IgD-negative memory B cell (primary cell): ENCODE data around the gene APPBP2. TPM values are rescaled to one million over a fixed set of nuclear protein-coding genes. Genes with fewer than 3 reads are reported as not detected.
"Not testable (repeated sequence)": the region's sequence is repeated elsewhere in the genome, so short reads cannot be mapped to it uniquely, and the experiment has no call there.

Experiments used
- H3K27ac Mint-ChIP-seq, 3 donors: one replicate each; pipeline ENCODE4 v1.8.0; 2020 to 2022; ENCODE audit warnings: mild to moderate bottlenecking in 3 of 3, mixed read lengths in 3 of 3, moderate library complexity in 1 of 3
- H3K27me3 Mint-ChIP-seq: one replicate; pipeline ENCODE4 v1.8.0; 2021; ENCODE audit warnings: mixed read lengths
- H3K36me3 Mint-ChIP-seq: one replicate; pipeline ENCODE4 v1.8.0; 2020; ENCODE audit warnings: mild to moderate bottlenecking, mixed read lengths
- H3K4me1 Mint-ChIP-seq, 3 donors: one replicate each; pipeline ENCODE4 v1.8.0; 2020 to 2022; ENCODE audit warnings: mixed read lengths in 3 of 3, mild to moderate bottlenecking in 1 of 3
- H3K4me3 Mint-ChIP-seq, 4 donors: one replicate each; pipeline ENCODE4 v1.8.0; 2020 to 2022; ENCODE audit warnings: mild to moderate bottlenecking in 4 of 4, mixed read lengths in 4 of 4, moderate library complexity in 3 of 4
- H3K9me3 Mint-ChIP-seq, 3 donors: one replicate each; pipeline ENCODE4 v1.8.0; 2020 to 2021; ENCODE audit warnings: mixed read lengths in 3 of 3, mild to moderate bottlenecking in 1 of 3
- polyA plus RNA-seq: library from polyadenylated mRNA; unstranded; fragments of 300-500 nt; fragmentation: Illumina TruSeq; gene quantifications from one replicate; pipeline ENCODE4 v1.2.3, GENCODE V29; 2021

APPBP2 gene
- polyA plus RNA-seq, 1 donor from 2014 or later = 24.4 TPM

DNA sequence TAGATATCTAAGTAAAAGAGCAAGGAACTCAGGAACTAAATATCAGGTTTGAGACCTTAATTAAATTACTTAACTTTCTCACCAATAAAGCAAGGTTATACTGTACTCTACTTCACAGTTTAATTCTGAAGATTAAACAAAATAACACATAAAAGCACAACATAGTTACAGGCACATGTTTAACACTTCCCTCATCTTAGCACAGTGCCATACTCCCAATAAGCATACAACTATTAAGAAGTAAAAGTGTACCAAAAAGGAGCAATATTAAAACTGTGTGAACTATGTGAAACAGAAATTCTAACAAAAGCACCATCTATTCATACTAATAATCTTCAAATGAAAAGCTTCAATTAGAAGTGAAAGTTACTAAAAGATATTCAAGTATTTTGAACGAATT lies 2.2 kb downstream of the APPBP2 start:
- no peaks in the 10 kb centered on the region for H3K27me3 Mint-ChIP-seq

DNA sequence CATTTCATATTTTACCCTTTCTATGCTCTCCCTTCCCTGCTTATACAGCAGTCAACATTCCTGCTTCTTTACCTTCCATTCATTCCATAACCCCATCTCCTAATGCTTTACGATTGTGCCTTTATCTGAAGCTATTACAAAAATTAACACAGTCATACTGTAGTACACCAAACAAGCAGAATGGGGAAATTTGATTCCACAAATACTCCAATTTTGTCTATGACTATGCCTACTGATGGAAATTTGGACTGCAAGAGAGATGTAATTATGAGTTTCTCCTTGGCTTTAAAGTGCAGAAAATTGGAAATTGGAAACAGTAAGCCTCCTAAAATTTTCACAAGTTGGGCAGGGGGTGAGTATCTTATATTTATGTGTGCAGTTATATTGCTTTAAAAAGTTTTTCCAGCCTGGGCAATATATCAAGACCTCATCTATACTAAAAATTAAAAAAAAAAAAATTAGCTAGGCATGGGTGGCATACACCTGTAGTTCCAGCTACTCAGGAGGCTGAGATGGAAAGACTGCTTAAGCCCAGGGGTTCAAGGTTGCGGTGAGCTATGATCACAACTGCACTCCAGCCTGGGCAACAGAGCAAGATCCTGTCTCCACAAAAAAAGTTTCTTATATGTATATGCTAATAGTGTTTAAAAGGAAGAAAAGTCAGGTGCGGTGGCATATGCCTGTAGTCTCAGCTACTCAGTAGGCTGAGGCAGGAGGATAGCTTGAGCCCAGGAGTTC lies 3.0 kb downstream of the APPBP2 start:
- peak overlapping the region in 2 of 4 donors; percentile 9 to 25 for H3K4me3 Mint-ChIP-seq
- no peaks in the 10 kb centered on the region for H3K9me3 Mint-ChIP-seq
- H3K4me1 Mint-ChIP-seq = peaks cover 36 to 43% (median 42%) of the 10 kb centered on the region in 3 donors
- no peak overlapping the region for H3K27ac Mint-ChIP-seq
- no peaks in the 10 kb centered on the region for H3K36me3 Mint-ChIP-seq
- H3K27me3 Mint-ChIP-seq = no peaks in the 10 kb centered on the region

More for the DNA sequence above, 2.2 kb downstream of the APPBP2 start:
- Mint-ChIP-seq H3K27ac (peak overlapping the region in 1 of 3 donors; percentile 94), H3K4me3 (peak overlapping the region; percentile 57 to 100 (median 99)), H3K4me1 (peaks cover 34 to 43% (median 42%) of the 10 kb centered on the region in 3 donors), H3K36me3 (no peaks in the 10 kb centered on the region), H3K9me3 (no peaks in the 10 kb centered on the region)

DNA sequence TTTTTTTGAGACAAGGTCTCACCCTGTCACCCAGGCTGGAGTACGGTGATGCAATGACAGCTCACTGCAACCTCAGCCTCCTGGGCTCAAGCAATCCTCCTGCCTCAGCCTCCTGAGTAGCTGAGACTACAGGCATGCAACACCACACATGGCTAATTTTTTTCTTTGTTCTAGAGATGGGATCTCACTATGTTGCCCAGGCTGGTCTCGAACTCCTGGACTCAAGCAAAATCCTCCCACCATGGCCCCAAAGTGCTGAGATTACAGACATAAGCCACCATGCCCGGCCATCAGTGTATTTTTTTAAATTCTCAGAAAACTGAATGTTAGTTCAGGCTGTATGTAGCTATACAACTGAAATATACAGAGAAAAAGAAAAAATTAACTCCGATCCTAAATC lies 6.2 kb downstream of the APPBP2 start:
- no peak overlapping the region for H3K4me3 Mint-ChIP-seq
- peaks cover 24 to 37% (median 30%) of the 10 kb centered on the region in 3 donors for H3K4me1 Mint-ChIP-seq
- no peak overlapping the region for H3K27ac Mint-ChIP-seq
- H3K27me3 Mint-ChIP-seq = no peaks in the 10 kb centered on the region
- H3K9me3 Mint-ChIP-seq = no peaks in the 10 kb centered on the region
- no peaks in the 10 kb centered on the region for H3K36me3 Mint-ChIP-seq

DNA sequence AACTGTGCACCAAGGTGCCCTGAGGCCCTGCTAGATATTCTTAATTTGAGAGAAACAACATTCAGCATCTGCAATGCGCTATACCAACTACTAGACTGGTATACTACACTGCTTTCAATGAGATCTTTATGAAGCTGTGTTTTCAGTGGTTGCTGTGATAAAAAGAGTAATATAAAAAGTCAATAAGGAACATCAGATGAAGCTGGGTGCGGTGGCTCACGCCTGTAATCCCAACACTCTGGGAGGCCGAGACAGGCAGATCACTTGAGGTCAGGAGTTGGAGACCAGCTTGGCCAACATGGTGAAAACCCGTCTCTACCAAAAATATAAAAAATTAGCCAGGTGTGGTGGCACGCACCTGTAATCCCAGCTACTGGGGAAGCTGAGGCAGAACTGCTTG lies 10.4 kb downstream of the APPBP2 start:
- Mint-ChIP-seq H3K4me1 (peaks cover 6 to 24% (median 9%) of the 10 kb centered on the region in 3 donors), H3K27ac (peak overlapping the region in 1 of 3 donors; percentile 43)
- not testable (repeated sequence) for H3K9me3 Mint-ChIP-seq, H3K27me3 Mint-ChIP-seq, H3K4me3 Mint-ChIP-seq, H3K36me3 Mint-ChIP-seq

DNA sequence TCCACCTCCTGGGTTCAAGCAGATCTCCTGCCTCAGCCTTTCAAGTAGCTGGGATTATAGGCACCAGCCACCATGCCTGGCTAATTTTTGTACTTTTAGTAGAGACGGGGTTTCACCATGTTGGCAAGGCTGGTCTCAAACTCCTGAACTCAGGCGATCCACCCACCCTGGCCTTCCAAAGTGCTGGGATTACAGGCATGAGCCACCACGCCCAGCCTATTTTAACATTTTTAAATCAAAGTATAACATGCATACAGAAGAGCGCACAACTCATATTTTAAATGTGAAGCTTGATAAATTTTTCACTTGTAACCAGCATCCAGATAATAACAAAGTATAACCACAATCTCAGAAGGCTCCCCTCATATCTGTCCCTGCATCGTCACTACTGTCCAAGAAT lies 10.8 kb downstream of the APPBP2 start:
- Mint-ChIP-seq H3K4me1 (peaks cover 6 to 24% (median 7%) of the 10 kb centered on the region in 3 donors), H3K27ac (peak overlapping the region in 1 of 3 donors; percentile 43)
- H3K36me3 Mint-ChIP-seq, H3K27me3 Mint-ChIP-seq, H3K9me3 Mint-ChIP-seq, H3K4me3 Mint-ChIP-seq: not testable (repeated sequence)

DNA sequence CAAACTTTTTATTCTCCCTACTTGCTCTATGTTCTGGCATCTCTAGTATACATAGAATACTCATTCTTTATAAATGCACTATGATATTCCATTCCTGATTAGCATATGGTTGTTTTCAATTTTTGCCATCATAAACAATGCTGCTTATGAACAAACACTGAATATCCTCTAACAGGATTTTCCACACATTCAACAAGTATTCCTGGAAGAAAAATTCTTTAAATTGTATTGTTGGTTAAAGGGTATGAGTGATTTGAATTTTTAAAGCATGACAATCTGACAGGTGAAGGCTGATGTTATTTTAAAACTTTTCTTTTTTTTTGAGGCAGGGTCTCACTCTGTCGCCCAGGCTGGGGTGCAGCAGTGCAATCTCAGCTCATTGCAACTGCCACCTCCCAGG lies 11.5 kb downstream of the APPBP2 start:
- Mint-ChIP-seq H3K9me3 (no peaks in the 10 kb centered on the region), H3K4me1 (peaks cover 6 to 24% (median 7%) of the 10 kb centered on the region in 3 donors), H3K36me3 (peaks cover 8% of the 10 kb centered on the region), H3K27me3 (no peaks in the 10 kb centered on the region), H3K27ac (no peak overlapping the region), H3K4me3 (no peak overlapping the region)

DNA sequence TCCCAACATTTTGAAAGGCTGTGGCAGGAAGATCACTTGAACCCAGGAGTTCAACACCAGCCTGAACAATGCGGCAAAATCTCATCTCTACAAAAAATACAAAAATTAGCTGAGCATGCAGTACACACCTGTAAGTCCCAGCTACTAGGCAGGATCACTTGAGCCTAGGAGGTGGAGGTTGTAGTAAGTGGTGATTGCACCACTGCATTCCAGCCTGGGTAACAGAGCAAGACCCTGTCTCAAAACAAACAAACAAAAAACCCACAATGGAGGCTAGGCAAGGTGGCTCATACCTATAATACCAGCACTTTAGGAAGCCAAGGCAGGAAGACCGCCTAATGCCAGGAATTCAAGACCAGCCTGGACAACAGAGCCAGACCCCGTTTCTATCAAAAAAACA lies 12.0 kb downstream of the APPBP2 start:
- Mint-ChIP-seq H3K4me3 (no peak overlapping the region), H3K4me1 (peaks cover 6 to 24% (median 7%) of the 10 kb centered on the region in 3 donors), H3K9me3 (no peaks in the 10 kb centered on the region), H3K27me3 (no peaks in the 10 kb centered on the region), H3K36me3 (peaks cover 8% of the 10 kb centered on the region), H3K27ac (no peak overlapping the region)

DNA sequence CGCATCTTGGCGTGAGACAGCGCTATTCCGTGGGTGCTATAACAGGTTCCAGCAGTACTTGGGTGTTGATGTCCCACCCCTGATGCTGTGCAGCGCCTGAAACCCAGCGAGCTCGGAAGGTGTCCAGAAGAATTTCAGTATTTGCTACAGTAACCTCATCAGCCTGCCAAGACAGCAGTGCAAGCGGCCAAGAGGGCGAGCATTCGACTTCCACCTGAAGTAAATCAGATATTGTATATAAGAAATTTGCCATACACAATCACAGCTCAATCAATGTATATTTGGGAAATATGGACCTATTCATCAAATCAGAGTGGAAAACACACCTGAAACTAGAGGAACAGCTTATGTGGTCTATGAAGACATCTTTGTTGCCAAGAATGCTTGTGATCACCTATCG lies 13.0 kb downstream of the APPBP2 start:
- no peaks in the 10 kb centered on the region for H3K9me3 Mint-ChIP-seq
- H3K4me3 Mint-ChIP-seq = no peak overlapping the region
- H3K4me1 Mint-ChIP-seq = peaks cover 6 to 28% (median 8%) of the 10 kb centered on the region in 3 donors
- H3K36me3 Mint-ChIP-seq = peaks cover 8% of the 10 kb centered on the region
- H3K27me3 Mint-ChIP-seq = no peaks in the 10 kb centered on the region
- no peak overlapping the region for H3K27ac Mint-ChIP-seq

DNA sequence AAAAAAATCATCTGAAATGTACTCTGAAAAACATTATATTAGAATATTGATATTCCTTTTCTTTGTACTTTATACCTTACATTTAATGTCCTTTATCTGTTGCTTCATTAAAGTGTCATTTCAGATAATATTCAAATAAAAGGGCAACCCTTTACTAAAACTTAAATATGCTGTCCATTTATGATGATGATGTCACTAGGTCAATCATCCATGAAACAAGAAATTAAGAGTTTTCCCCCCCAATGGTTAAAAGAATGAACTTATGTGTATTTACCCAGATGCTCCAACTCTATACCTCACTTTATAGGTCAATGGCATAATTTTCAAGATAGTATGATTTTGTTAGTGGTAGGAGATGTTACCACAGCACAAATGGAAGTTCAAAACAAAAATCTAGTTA lies 15.3 kb downstream of the APPBP2 start:
- peaks cover 8% of the 10 kb centered on the region for H3K36me3 Mint-ChIP-seq
- peaks cover 12 to 22% (median 13%) of the 10 kb centered on the region in 3 donors for H3K4me1 Mint-ChIP-seq
- no peaks in the 10 kb centered on the region for H3K27me3 Mint-ChIP-seq
- no peak overlapping the region for H3K4me3 Mint-ChIP-seq
- no peak overlapping the region for H3K27ac Mint-ChIP-seq
- H3K9me3 Mint-ChIP-seq = no peaks in the 10 kb centered on the region

DNA sequence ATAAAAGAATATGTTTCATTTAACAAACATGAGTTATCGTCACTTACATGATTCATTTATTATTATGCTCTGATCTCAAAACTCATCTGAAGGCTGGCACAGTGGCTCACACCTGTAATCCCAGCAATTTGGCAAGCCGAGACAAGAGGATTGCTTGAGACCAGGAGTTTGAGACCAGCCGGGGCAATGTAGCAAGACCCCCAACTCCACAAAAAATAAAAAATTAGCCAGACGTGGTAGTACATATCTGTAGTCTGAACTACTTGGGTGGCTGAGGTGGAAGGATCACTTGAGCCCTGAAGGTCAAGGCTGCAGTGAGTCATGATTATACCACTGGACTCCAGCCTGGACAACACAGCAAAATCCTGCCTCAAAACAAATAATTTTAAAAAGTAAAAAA lies 16.0 kb downstream of the APPBP2 start:
- Mint-ChIP-seq H3K27me3 (no peaks in the 10 kb centered on the region), H3K36me3 (peaks cover 8% of the 10 kb centered on the region), H3K27ac (no peak overlapping the region), H3K4me3 (no peak overlapping the region), H3K9me3 (no peaks in the 10 kb centered on the region), H3K4me1 (peaks cover 9 to 22% (median 12%) of the 10 kb centered on the region in 3 donors)

DNA sequence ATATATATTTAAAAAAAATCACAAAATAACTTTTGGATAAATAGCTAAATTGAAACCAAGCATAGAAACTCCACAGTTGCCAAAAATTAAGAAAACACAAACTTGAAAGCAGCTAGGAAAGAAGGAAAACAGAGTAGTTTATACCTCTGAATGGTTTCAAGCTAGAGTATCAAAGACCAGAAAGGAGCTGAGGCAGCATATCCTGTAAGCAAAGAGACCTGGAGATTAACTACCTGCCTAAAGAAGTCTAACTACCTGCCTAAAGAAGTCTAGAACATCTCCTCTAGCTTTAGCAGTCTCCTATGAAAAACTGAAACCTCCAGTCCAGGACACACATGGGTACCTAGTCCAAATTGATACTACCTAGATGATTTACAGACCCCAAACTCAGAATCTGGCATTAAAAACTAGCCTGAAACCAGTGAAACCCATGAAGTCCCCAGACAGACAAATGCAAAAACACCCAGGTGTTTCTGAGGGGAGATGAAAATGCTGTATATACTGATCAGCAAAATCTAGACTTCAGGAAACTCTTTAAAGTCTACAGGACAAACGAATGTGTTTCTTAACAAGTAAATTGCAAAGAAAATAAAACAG lies 17.6 kb downstream of the APPBP2 start:
- H3K27ac Mint-ChIP-seq = peak overlapping the region in 1 of 3 donors; percentile 47
- H3K36me3 Mint-ChIP-seq = peaks cover 2% of the 10 kb centered on the region
- H3K27me3 Mint-ChIP-seq = no peaks in the 10 kb centered on the region
- no peaks in the 10 kb centered on the region for H3K9me3 Mint-ChIP-seq
- H3K4me3 Mint-ChIP-seq = no peak overlapping the region
- H3K4me1 Mint-ChIP-seq = peaks cover 6 to 18% (median 11%) of the 10 kb centered on the region in 3 donors

DNA sequence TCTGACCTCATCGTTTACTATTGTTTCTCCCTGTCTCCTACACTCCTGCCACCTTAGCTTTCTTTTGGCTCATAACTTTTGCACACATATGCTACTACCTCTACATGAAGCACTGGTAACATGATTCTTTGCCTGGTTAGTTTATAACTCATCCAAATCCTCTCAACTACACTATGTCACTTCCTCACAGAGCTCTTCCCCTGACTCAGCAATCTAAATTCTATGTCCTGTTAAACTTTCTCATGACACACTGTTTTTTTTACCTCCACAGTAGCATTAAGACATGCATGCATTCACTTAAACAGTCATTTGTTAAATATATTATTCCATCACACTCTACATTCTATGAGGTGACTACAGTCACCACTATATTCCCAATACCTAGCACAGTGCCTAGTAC lies 19.7 kb downstream of the APPBP2 start:
- peaks cover 6 to 16% (median 13%) of the 10 kb centered on the region in 3 donors for H3K4me1 Mint-ChIP-seq
- no peaks in the 10 kb centered on the region for H3K9me3 Mint-ChIP-seq
- H3K36me3 Mint-ChIP-seq = no peaks in the 10 kb centered on the region
- peak overlapping the region in 1 of 3 donors; percentile 17 for H3K27ac Mint-ChIP-seq
- peak overlapping the region in 2 of 4 donors; percentile 26 to 37 for H3K4me3 Mint-ChIP-seq
- H3K27me3 Mint-ChIP-seq = no peaks in the 10 kb centered on the region

DNA sequence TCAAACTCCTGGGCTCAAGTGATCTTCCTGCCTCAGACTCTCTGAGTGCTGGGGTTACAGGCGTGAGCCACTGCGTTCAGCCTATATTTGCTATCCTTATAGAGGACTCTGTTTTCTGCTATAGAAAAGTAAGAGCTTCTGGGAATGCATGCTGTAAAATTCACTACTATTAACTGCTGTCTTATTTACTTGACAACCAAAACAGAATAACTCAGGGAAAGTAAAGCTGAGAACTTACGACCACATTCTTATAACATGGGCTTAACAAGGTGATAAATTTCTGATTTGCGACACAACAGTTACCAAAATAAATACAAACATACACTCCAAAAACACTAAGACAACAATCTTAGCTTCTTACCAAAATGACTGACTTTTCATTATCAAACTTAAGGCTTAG lies 23.9 kb downstream of the APPBP2 start:
- peaks cover 6 to 12% (median 9%) of the 10 kb centered on the region in 3 donors for H3K4me1 Mint-ChIP-seq
- H3K36me3 Mint-ChIP-seq = peaks cover 9% of the 10 kb centered on the region
- H3K4me3 Mint-ChIP-seq = no peak overlapping the region
- no peaks in the 10 kb centered on the region for H3K9me3 Mint-ChIP-seq
- H3K27me3 Mint-ChIP-seq = no peaks in the 10 kb centered on the region
- no peak overlapping the region for H3K27ac Mint-ChIP-seq

DNA sequence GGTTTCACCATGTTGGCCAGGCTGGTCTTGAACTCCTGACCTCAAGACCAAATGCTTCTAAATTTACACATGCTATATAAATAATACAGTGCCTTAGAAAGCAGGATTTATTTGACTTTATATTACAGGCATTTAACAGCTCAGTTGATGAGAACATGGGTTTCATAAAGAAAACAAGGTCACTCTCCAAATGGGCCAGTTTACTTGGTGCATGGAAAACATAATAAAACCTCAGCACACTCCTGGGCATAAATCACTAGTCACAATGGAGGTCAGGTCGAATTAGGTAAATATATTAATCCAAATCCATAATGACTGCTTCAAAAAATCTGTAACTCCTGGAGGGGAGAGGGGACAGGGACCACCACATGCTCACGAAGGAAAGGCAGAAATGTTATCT lies 24.5 kb downstream of the APPBP2 start:
- H3K4me3 Mint-ChIP-seq = no peak overlapping the region
- peak overlapping the region in 1 of 3 donors; percentile 73 for H3K27ac Mint-ChIP-seq
- H3K4me1 Mint-ChIP-seq = peaks cover 6 to 12% (median 9%) of the 10 kb centered on the region in 3 donors
- no peaks in the 10 kb centered on the region for H3K9me3 Mint-ChIP-seq
- H3K36me3 Mint-ChIP-seq = peaks cover 11% of the 10 kb centered on the region
- no peaks in the 10 kb centered on the region for H3K27me3 Mint-ChIP-seq

DNA sequence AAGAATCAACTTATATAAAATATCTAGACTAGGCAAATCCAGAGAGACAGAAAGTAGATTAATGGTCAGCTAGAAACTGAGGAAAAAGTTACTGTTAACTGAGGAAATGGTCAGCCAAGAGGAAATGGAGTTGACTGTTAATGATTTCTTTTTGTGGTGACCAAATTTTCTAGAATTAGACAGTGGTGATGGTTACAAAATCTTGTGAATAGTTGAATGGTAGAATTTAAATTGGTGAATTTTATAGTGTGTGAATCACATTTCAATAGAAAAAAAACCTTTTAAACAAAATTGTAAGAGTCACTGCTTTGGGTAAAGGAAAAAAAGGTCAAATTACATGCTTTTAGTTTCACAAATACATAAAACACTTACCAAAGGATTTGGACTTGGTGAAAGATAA lies 30.0 kb downstream of the APPBP2 start:
- peaks cover 0 to 2% (median 0%) of the 10 kb centered on the region in 3 donors for H3K4me1 Mint-ChIP-seq
- no peak overlapping the region for H3K4me3 Mint-ChIP-seq
- H3K36me3 Mint-ChIP-seq = peaks cover 27% of the 10 kb centered on the region
- no peak overlapping the region for H3K27ac Mint-ChIP-seq
- H3K27me3 Mint-ChIP-seq = no peaks in the 10 kb centered on the region
- peaks cover 1 to 5% (median 5%) of the 10 kb centered on the region in 3 donors for H3K9me3 Mint-ChIP-seq

DNA sequence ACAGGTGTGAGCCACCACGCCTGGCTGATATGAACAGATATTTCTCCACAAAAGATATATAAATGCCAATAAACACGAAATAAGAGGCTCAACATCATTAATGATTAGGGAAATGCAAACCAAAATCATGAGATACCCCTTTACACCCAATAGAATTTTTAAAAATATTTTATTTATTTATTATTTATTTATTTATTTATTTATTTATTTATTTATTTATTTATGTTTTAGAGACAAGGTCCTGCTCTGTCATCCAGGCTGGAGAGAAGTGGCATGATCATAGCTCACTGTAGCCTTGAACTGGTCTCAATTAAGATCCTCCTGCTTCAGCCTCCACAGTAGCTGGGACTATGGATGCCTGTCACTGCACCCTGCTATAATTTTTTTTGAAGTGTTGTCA lies 30.8 kb downstream of the APPBP2 start:
- Mint-ChIP-seq H3K4me3 (no peak overlapping the region), H3K27me3 (no peaks in the 10 kb centered on the region), H3K9me3 (peaks cover 2 to 9% (median 5%) of the 10 kb centered on the region in 3 donors), H3K4me1 (peaks cover 0 to 2% (median 0%) of the 10 kb centered on the region in 3 donors), H3K27ac (no peak overlapping the region), H3K36me3 (peaks cover 32% of the 10 kb centered on the region)
